Measurements from ENCODE around the gene DIRAS1. TPM values are rescaled to one million over a fixed set of nuclear protein-coding genes. Genes with fewer than 3 reads are reported as not detected.

The DIRAS1 gene
- total RNA-seq, 1 experiment from 2014 or later = 33.7 TPM

DNA sequence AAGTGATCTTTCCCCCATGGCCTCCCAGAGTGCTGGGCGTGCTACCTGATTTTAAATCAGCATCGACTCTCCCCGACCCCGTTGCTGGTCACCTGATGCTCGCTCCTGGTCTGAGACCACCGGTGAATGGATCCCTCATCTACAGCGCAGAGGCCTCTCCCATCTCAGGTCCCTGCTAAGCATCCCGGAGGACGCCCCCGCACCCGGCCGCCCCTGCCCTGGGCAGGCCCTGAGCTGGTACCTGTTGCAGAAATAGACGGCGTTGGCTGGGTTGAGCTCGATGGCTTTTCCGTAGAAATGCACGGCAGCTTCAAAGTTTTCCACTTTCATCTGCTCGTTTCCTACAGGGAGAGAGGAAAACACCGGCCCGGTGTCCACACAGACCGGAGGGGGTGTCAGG is 43.8 kb upstream of the DIRAS1 start:
- intact Hi-C loops (cut with micrococcal nuclease) = no loop called here
- Histone ChIP-seq H2AFZ (ENCODE audit: low read depth, low read length, poor library complexity, severe bottlenecking) (no peak overlapping the region), H3K4me3 (replicated peaks in 1 of 2; ENCODE audit: low read depth in 1 of 2, low read length in 2 of 2) (no peak overlapping the region), H3K27me3 (ENCODE audit: insufficient read depth, low read length) (no peaks in the 10 kb centered on the region), H3K9ac (ENCODE audit: low read length) (no peak overlapping the region), H3K4me2 (ENCODE audit: low read length) (no peak overlapping the region), H3K36me3 (ENCODE audit: control insufficient read depth in 1 of 2, insufficient read depth in 2 of 2, low read length in 2 of 2) (peaks cover 30 to 35% of the 10 kb centered on the region in 2 experiments; a peak in 3 of 4 replicates), H3K9me3 (ENCODE audit: control insufficient read depth in 1 of 2, insufficient read depth in 1 of 2, low read depth in 1 of 2, low read length in 2 of 2) (no peaks in the 10 kb centered on the region), H3K27ac (ENCODE audit: low read depth, low read length) (no peak overlapping the region), H3K79me2 (ENCODE audit: insufficient read depth, low read length) (peaks cover 33% of the 10 kb centered on the region), H3K4me1 (ENCODE audit: control insufficient read depth in 1 of 2, insufficient read depth in 2 of 2, low read length in 2 of 2) (no peaks in the 10 kb centered on the region), H4K20me1 (ENCODE audit: insufficient read depth) (no peaks in the 10 kb centered on the region), H3K9me2 (ENCODE audit: insufficient read depth) (no peaks in the 10 kb centered on the region)
- RAD21 ChIA-PET (ENCODE audit: low non-redundant PET in 1 of 2, low total read pairs in 2 of 2, uncharacterized antibody in 2 of 2, unreplicated experiment in 2 of 2) = no interaction called here
- POLR2A ChIA-PET = no interaction called here
- CTCF ChIA-PET = no interaction called here
- ATAC-seq (no peak), DNase-seq (ENCODE audit: low read depth, low spot score) (no peak)
- TF ChIP-seq POLR2AphosphoS5 (IDR thresholded peaks at IDR 0.05; ENCODE audit: low read depth, low read length) (no peak), SRF (IDR thresholded peaks at IDR 0.05; ENCODE audit: low read depth) (no peak), SIN3A (IDR thresholded peaks at IDR 0.05; ENCODE audit: low read depth) (no peak), JUND (IDR thresholded peaks at IDR 0.05) (no peak), ZFX (IDR thresholded peaks at IDR 0.05) (no peak), EZH2 (IDR thresholded peaks at IDR 0.05) (no peak), POLR2A (IDR thresholded peaks at IDR 0.05; ENCODE audit: borderline replicate concordance, extremely low read depth, insufficient read depth, insufficient read length) (no peak), ZNF274 (IDR thresholded peaks at IDR 0.05; ENCODE audit: low read depth, low read length) (no peak)
- TF ChIP-seq, protein P1, sequence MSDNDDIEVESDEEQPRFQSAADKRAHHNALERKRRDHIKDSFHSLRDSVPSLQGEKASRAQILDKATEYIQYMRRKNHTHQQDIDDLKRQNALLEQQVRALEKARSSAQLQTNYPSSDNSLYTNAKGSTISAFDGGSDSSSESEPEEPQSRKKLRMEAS (IDR thresholded peaks at IDR 0.05) = no peak
- TF ChIP-seq, protein P2, sequence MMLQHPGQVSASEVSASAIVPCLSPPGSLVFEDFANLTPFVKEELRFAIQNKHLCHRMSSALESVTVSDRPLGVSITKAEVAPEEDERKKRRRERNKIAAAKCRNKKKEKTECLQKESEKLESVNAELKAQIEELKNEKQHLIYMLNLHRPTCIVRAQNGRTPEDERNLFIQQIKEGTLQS (IDR thresholded peaks at IDR 0.05) = no peak
- no TSS peak for BruUV-seq (replicated peaks)

DNA sequence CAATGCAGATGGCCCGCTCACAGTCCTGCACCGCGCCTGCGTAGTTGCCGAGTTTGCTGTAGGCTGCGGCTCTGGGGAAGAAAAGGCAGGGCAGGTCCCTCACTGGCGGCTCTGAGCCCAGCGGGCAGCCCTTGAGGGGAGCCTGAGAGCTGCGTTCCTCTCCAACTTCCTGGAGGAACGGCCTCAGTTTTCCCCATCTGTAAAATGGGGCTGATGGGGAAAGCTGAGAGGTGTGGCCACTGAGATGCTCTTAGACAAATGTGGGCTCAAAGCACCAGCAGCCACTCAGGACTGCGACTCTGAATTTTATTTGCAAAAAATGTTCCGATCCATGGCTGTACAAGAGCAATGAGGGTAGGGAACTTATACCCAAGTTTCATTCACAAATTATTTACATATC is 42.5 kb upstream of the DIRAS1 start:
- no peaks in the 10 kb centered on the region for H4K20me1 ChIP-seq (ENCODE audit: insufficient read depth)
- DNase-seq (ENCODE audit: low read depth, low spot score) = no peak
- H3K4me1 ChIP-seq (ENCODE audit: control insufficient read depth in 1 of 2, insufficient read depth in 2 of 2, low read length in 2 of 2) = no peaks in the 10 kb centered on the region
- ChIA-PET POLR2A (no interaction called here), CTCF (no interaction called here), RAD21 (ENCODE audit: low non-redundant PET in 1 of 2, low total read pairs in 2 of 2, uncharacterized antibody in 2 of 2, unreplicated experiment in 2 of 2) (no interaction called here)
- H3K9me3 ChIP-seq (ENCODE audit: control insufficient read depth in 1 of 2, insufficient read depth in 1 of 2, low read depth in 1 of 2, low read length in 2 of 2) = no peaks in the 10 kb centered on the region
- BruUV-seq (replicated peaks) = no TSS peak
- no peak overlapping the region for H3K4me2 ChIP-seq (ENCODE audit: low read length)
- H3K27me3 ChIP-seq (ENCODE audit: insufficient read depth, low read length) = no peaks in the 10 kb centered on the region
- TF ChIP-seq SP1 (IDR thresholded peaks at IDR 0.05; ENCODE audit: low read depth) = no peak
- TF ChIP-seq RAD21 (IDR thresholded peaks at IDR 0.05; ENCODE audit: low read depth) = no peak
- TF ChIP-seq, protein P1 (IDR thresholded peaks at IDR 0.05) = no peak
- no peak for TF ChIP-seq CBX3 (IDR thresholded peaks at IDR 0.05; ENCODE audit: low read depth)
- TF ChIP-seq EGR1 (IDR thresholded peaks at IDR 0.05; ENCODE audit: low read depth) = no peak
- no peak for TF ChIP-seq SIN3A (IDR thresholded peaks at IDR 0.05; ENCODE audit: low read depth)
- no peak for TF ChIP-seq POLR2AphosphoS5 (IDR thresholded peaks at IDR 0.05; ENCODE audit: low read depth, low read length)
- no peak for TF ChIP-seq YY1 (IDR thresholded peaks at IDR 0.05; ENCODE audit: extremely low read depth, insufficient replicate concordance, low read depth, low read length)
- TF ChIP-seq CEBPB (IDR thresholded peaks at IDR 0.05; ENCODE audit: low read depth) = no peak
- no peak for TF ChIP-seq TCF7L2 (IDR thresholded peaks at IDR 0.05; ENCODE audit: borderline replicate concordance, extremely low read depth, insufficient read depth, insufficient read length)
- no peak for TF ChIP-seq ELF1 (IDR thresholded peaks at IDR 0.05; ENCODE audit: borderline replicate concordance, low read depth)
- no peak for ATAC-seq
- intact Hi-C loops (cut with micrococcal nuclease) = no loop called here
- H3K79me2 ChIP-seq (ENCODE audit: insufficient read depth, low read length) = peaks cover 21% of the 10 kb centered on the region
- peaks cover 30 to 43% of the 10 kb centered on the region in 2 experiments; a peak in 3 of 4 replicates for H3K36me3 ChIP-seq (ENCODE audit: control insufficient read depth in 1 of 2, insufficient read depth in 2 of 2, low read length in 2 of 2)
- H3K9me2 ChIP-seq (ENCODE audit: insufficient read depth) = no peaks in the 10 kb centered on the region
- H3K27ac ChIP-seq (ENCODE audit: low read depth, low read length) = no peak overlapping the region
- H3K4me3 ChIP-seq (replicated peaks in 1 of 2; ENCODE audit: low read depth in 1 of 2, low read length in 2 of 2) = no peak overlapping the region
- no peak overlapping the region for H2AFZ ChIP-seq (ENCODE audit: low read depth, low read length, poor library complexity, severe bottlenecking)
- no peak overlapping the region for H3K9ac ChIP-seq (ENCODE audit: low read length)
